Suprapubic skin (tissue), 4 donors: ENCODE results near the gene SLC43A3. TPM values are rescaled to one million over a fixed set of nuclear protein-coding genes. Genes with fewer than 3 reads are reported as not detected.

ENCODE experiments used
- DNase-seq, 2 donors: peaks; one replicate each; pipeline ENCODE4 v3.0.0-alpha.2; 2019; ENCODE audit warnings: low spot score in 2 of 2
- H3K27ac ChIP-seq: fragments of 200-600 bp; sonication (generic); one replicate; pipeline ENCODE4 v1.5.1; 2019
- H3K27me3 ChIP-seq: fragments of 200-600 bp; sonication (generic); one replicate; pipeline ENCODE4 v1.5.1; 2019
- H3K36me3 ChIP-seq: fragments of 200-600 bp; sonication (generic); one replicate; pipeline ENCODE4 v1.5.1; 2019
- H3K4me1 ChIP-seq: fragments of 200-600 bp; sonication (generic); one replicate; pipeline ENCODE4 v1.5.1; 2019
- H3K4me3 ChIP-seq: fragments of 200-600 bp; sonication (generic); one replicate; pipeline ENCODE4 v1.5.1; 2019; ENCODE audit warnings: mild to moderate bottlenecking
- H3K9me3 ChIP-seq: fragments of 200-600 bp; sonication (generic); one replicate; pipeline ENCODE4 v1.5.1; 2019
- CTCF ChIP-seq, 2 donors: fragments of 200-600 bp in 1 of 2; fragments of 450-650 bp in 1 of 2; sonication (generic) in 1 of 2; IDR thresholded peaks; one replicate each; pipeline ENCODE4 v1.5.1; 2016 to 2019; ENCODE audit warnings: antibody characterized with exemption in 2 of 2, mild to moderate bottlenecking in 1 of 2, moderate library complexity in 1 of 2
- EP300 ChIP-seq: sonication (generic); formaldehyde crosslinking; IDR thresholded peaks from one replicate; pipeline ENCODE4 v1.6.1; 2017; ENCODE audit warnings: antibody characterized with exemption
- POLR2A ChIP-seq, 2 donors: fragments of 450-650 bp; IDR thresholded peaks; one replicate each; pipeline ENCODE4 v1.6.1; 2017; ENCODE audit warnings: antibody characterized with exemption in 2 of 2, mild to moderate bottlenecking in 2 of 2, moderate library complexity in 2 of 2
- POLR2AphosphoS5 ChIP-seq, 3 donors: sonication (generic); formaldehyde crosslinking; IDR thresholded peaks; one replicate each; pipeline ENCODE4 v1.6.1; 2017; ENCODE audit warnings: antibody characterized with exemption in 3 of 3
- WGBS: methylation state at CpG from one replicate; pipeline ENCODE4 v1.1.5; 2018; 5-methylcytosine and 5-hydroxymethylcytosine counted together
- total RNA-seq, 4 donors: library from RNA; depleted of rRNA; stranded (reverse); fragments of >200 nt; gene quantifications; one replicate each; pipeline ENCODE4 v1.1.0, GENCODE V29; 2016

The SLC43A3 gene
- total RNA-seq, 4 donors from 2014 or later: 44.5 to 70.4 (median 60.0) TPM

GRCh38 chr11:57359896-57360690, 66.8 kb downstream of the SLC43A3 start:
- H3K9me3 ChIP-seq: no peaks in the 10 kb centered on the region
- no peak overlapping the region for H3K4me3 ChIP-seq
- WGBS: 84% methylated on average over 9 of the region's 9 CpGs
- no peaks in the 10 kb centered on the region for H3K36me3 ChIP-seq
- no peaks in the 10 kb centered on the region for H3K27me3 ChIP-seq
- H3K27ac ChIP-seq: no peak overlapping the region
- TF ChIP-seq POLR2AphosphoS5 (IDR thresholded peaks at IDR 0.05) (no peak), CTCF (IDR thresholded peaks at IDR 0.05) (no peak), EP300 (no peak), POLR2A (IDR thresholded peaks at IDR 0.05) (no peak)
- no peak for DNase-seq
- peaks cover 26% of the 10 kb centered on the region for H3K4me1 ChIP-seq

- no peak for DNase-seq
- Histone ChIP-seq H3K27me3 (no peaks in the 10 kb centered on the region), H3K27ac (no peak overlapping the region), H3K9me3 (no peaks in the 10 kb centered on the region), H3K4me3 (no peak overlapping the region), H3K4me1 (peaks cover 28% of the 10 kb centered on the region), H3K36me3 (no peaks in the 10 kb centered on the region)
- WGBS: 68% methylated on average over 5 of the region's 5 CpGs
- TF ChIP-seq POLR2AphosphoS5 (IDR thresholded peaks at IDR 0.05) (no peak), POLR2A (IDR thresholded peaks at IDR 0.05) (no peak)
Observed at GRCh38 chr11:57359396-57359795, 67.5 kb downstream of the SLC43A3 start.

GRCh38 chr11:57358991-57359390, 67.9 kb downstream of the SLC43A3 start:
- Histone ChIP-seq H3K27ac (no peak overlapping the region), H3K9me3 (no peaks in the 10 kb centered on the region), H3K27me3 (no peaks in the 10 kb centered on the region), H3K4me3 (no peak overlapping the region), H3K4me1 (peaks cover 31% of the 10 kb centered on the region), H3K36me3 (no peaks in the 10 kb centered on the region)
- no peak for DNase-seq
- 54% methylated on average over 9 of the region's 9 CpGs for WGBS
- TF ChIP-seq EP300: no peak
- no peak for TF ChIP-seq CTCF (IDR thresholded peaks at IDR 0.05)
- no peak for TF ChIP-seq POLR2A (IDR thresholded peaks at IDR 0.05)
- no peak for TF ChIP-seq POLR2AphosphoS5 (IDR thresholded peaks at IDR 0.05)

GRCh38 chr11:57358543-57358961, 68.4 kb downstream of the SLC43A3 start:
- no peak for DNase-seq
- Histone ChIP-seq H3K27me3 (no peaks in the 10 kb centered on the region), H3K4me1 (peaks cover 29% of the 10 kb centered on the region), H3K27ac (no peak overlapping the region), H3K4me3 (no peak overlapping the region), H3K9me3 (no peaks in the 10 kb centered on the region), H3K36me3 (no peaks in the 10 kb centered on the region)
- TF ChIP-seq EP300 (no peak), CTCF (IDR thresholded peaks at IDR 0.05) (no peak), POLR2AphosphoS5 (IDR thresholded peaks at IDR 0.05) (no peak), POLR2A (IDR thresholded peaks at IDR 0.05) (no peak)
- 58% methylated on average over 9 of the region's 9 CpGs for WGBS

GRCh38 chr11:57357856-57358255, 69.1 kb downstream of the SLC43A3 start:
- no peak overlapping the region for H3K4me3 ChIP-seq
- no peak for DNase-seq
- no peak for TF ChIP-seq POLR2A (IDR thresholded peaks at IDR 0.05)
- TF ChIP-seq EP300: no peak
- TF ChIP-seq POLR2AphosphoS5 (IDR thresholded peaks at IDR 0.05): no peak
- no peak for TF ChIP-seq CTCF (IDR thresholded peaks at IDR 0.05)
- no peaks in the 10 kb centered on the region for H3K36me3 ChIP-seq
- H3K9me3 ChIP-seq: no peaks in the 10 kb centered on the region
- peaks cover 27% of the 10 kb centered on the region for H3K4me1 ChIP-seq
- peak overlapping the region; percentile 50 for H3K27ac ChIP-seq
- no peaks in the 10 kb centered on the region for H3K27me3 ChIP-seq
- 18% methylated on average over 6 of the region's 6 CpGs for WGBS
